H1 (cell line): ENCODE results near the gene POLR3C. TPM values are rescaled to one million over a fixed set of nuclear protein-coding genes. Genes with fewer than 3 reads are reported as not detected.

ENCODE experiments used
- CTCF ChIA-PET: fragments of 300-600 bp; sonication (Branson Sonifier 250); formaldehyde crosslinking; loops from one replicate; lab custom pipeline; 2021; ENCODE audit not compliant: partially characterized antibody; lab: Charles Lee
- POLR2A ChIA-PET: fragments of 300-600 bp; sonication (Branson Sonifier 250); formaldehyde crosslinking; loops from one replicate; lab custom pipeline; 2021; ENCODE audit warnings: inconsistent platforms; ENCODE audit not compliant: partially characterized antibody; lab: Charles Lee
- DNase-seq, 2 experiments: peaks; one replicate each; pipeline versions ENCODE4 v3.0.0 to v3.0.0-alpha.2; 2010 to 2022; ENCODE audit warnings: low spot score in 2 of 2, low read depth in 1 of 2, mixed read lengths in 1 of 2
- FAIRE-seq: peaks from 2 replicates; lab custom pipeline; 2011; peaks lifted over from hg19 to GRCh38; lab: Jason Lieb, UNC
- H2AFZ ChIP-seq: 2 replicates; pipeline ENCODE4 v1.8.1; 2012; ENCODE audit warnings: low read length, inconsistent platforms
- H2AK5ac ChIP-seq: 2 replicates; pipeline ENCODE4 v1.6.1; 2013; ENCODE audit warnings: low read depth, low read length
- H2BK120ac ChIP-seq: replicated peaks from 2 replicates; pipeline ENCODE3; 2013; ENCODE audit warnings: low read depth, low read length, inconsistent platforms
- H2BK12ac ChIP-seq: 2 replicates; pipeline ENCODE4 v1.6.1; 2013; ENCODE audit warnings: low read depth, low read length
- H2BK15ac ChIP-seq: 2 replicates; pipeline ENCODE4 v1.6.1; 2013; ENCODE audit warnings: low read length
- H2BK20ac ChIP-seq: 2 replicates; pipeline ENCODE4 v1.6.1; 2013; ENCODE audit warnings: low read length
- H2BK5ac ChIP-seq: 2 replicates; pipeline ENCODE4 v1.6.1; 2013; ENCODE audit warnings: low read depth, low read length
- H3K14ac ChIP-seq: 2 replicates; pipeline ENCODE4 v1.6.1; 2013; ENCODE audit warnings: inconsistent platforms; ENCODE audit not compliant: insufficient read length
- H3K18ac ChIP-seq: 2 replicates; pipeline ENCODE4 v1.6.1; 2013; ENCODE audit warnings: low read length; ENCODE audit errors: extremely low read depth
- H3K23ac ChIP-seq: 2 replicates; pipeline ENCODE4 v1.6.1; 2013; ENCODE audit warnings: inconsistent platforms; ENCODE audit not compliant: insufficient read length
- H3K23me2 ChIP-seq: 2 replicates; pipeline ENCODE4 v1.6.1; 2013; ENCODE audit warnings: low read depth, low read length
- H3K27ac ChIP-seq: 2 replicates; pipeline ENCODE4 v1.6.1; 2011; ENCODE audit warnings: low read depth, low read length, inconsistent platforms
- H3K27me3 ChIP-seq, 4 experiments: replicated peaks in 1 of 4; 1 replicate in 1 of 4; 2 replicates in 3 of 4; pipeline versions ENCODE4 v1.6.1 to v1.8.1; 2011 to 2013; ENCODE audit warnings: low read length in 3 of 4, mild to moderate bottlenecking in 3 of 4, inconsistent platforms in 2 of 4, mixed read lengths in 2 of 4, moderate library complexity in 1 of 4; ENCODE audit not compliant: control insufficient read depth in 3 of 4, insufficient read depth in 3 of 4; ENCODE audit errors: extremely low read depth in 1 of 4
- H3K36me3 ChIP-seq, 4 experiments: 2 replicates each; pipeline versions ENCODE4 v1.6.1 to v1.8.1; 2011 to 2013; ENCODE audit warnings: mild to moderate bottlenecking in 4 of 4, low read length in 3 of 4, moderate library complexity in 2 of 4, control low read depth in 1 of 4, inconsistent platforms in 1 of 4; ENCODE audit not compliant: insufficient read depth in 4 of 4, control insufficient read depth in 2 of 4
- H3K4ac ChIP-seq: replicated peaks from 2 replicates; pipeline ENCODE3; 2013; ENCODE audit warnings: low read length, low read depth, mixed read lengths, inconsistent platforms; ENCODE audit not compliant: insufficient read length
- H3K4me1 ChIP-seq, 4 experiments: replicated peaks in 1 of 4; 1 replicate in 1 of 4; 2 replicates in 3 of 4; pipeline versions ENCODE4 v1.6.1 to v1.8.1; 2011 to 2013; ENCODE audit warnings: low read length in 3 of 4, inconsistent platforms in 2 of 4, mixed read lengths in 1 of 4; ENCODE audit not compliant: insufficient read depth in 4 of 4, control insufficient read depth in 3 of 4
- H3K4me2 ChIP-seq, 2 experiments: 2 replicates each; pipeline versions ENCODE4 v1.6.1 to v1.8.1; 2011 to 2013; ENCODE audit warnings: low read depth in 2 of 2, low read length in 2 of 2, control low read depth in 1 of 2, inconsistent platforms in 1 of 2, mild to moderate bottlenecking in 1 of 2; ENCODE audit not compliant: insufficient read depth in 1 of 2
- H3K4me3 ChIP-seq, 4 experiments: fragments of 200-600, 300-600 bp in 1 of 4; sonication (generic), shearing (Covaris generic), sonication (Bioruptor Twin) in 1 of 4; 2 replicates each; pipeline versions ENCODE4 v1.5.1 to v1.8.1; 2011 to 2016; ENCODE audit warnings: low read length in 4 of 4, low read depth in 3 of 4, control low read depth in 2 of 4, inconsistent platforms in 2 of 4, mild to moderate bottlenecking in 2 of 4, mixed read lengths in 1 of 4, moderate library complexity in 1 of 4; ENCODE audit not compliant: insufficient read depth in 2 of 4; ENCODE audit errors: extremely low read depth in 1 of 4
- H3K56ac ChIP-seq: replicated peaks from 2 replicates; pipeline ENCODE3; 2013; ENCODE audit warnings: low read depth, mild to moderate bottlenecking, mixed read lengths, low read length, inconsistent platforms; ENCODE audit not compliant: insufficient read length
- H3K79me1 ChIP-seq: 2 replicates; pipeline ENCODE4 v1.6.1; 2013; ENCODE audit warnings: low read depth, low read length, control low read depth
- H3K79me2 ChIP-seq, 2 experiments: 2 replicates each; pipeline versions ENCODE4 v1.6.1 to v1.8.1; 2012 to 2013; ENCODE audit warnings: low read length in 2 of 2, mild to moderate bottlenecking in 2 of 2, inconsistent platforms in 1 of 2; ENCODE audit not compliant: insufficient read depth in 2 of 2, control insufficient read depth in 1 of 2
- H3K9ac ChIP-seq, 4 experiments: replicated peaks in 1 of 4; 1 replicate in 1 of 4; 2 replicates in 3 of 4; pipeline versions ENCODE4 v1.6.1 to v1.8.1; 2011 to 2013; ENCODE audit warnings: low read depth in 3 of 4, low read length in 3 of 4, control low read depth in 2 of 4, mild to moderate bottlenecking in 2 of 4, moderate library complexity in 2 of 4, inconsistent platforms in 1 of 4; ENCODE audit errors: extremely low read depth in 1 of 4
- H3K9me3 ChIP-seq, 2 experiments: 2 replicates each; pipeline versions ENCODE4 v1.6.1 to v1.8.1; 2012 to 2013; ENCODE audit warnings: mild to moderate bottlenecking in 2 of 2, moderate library complexity in 2 of 2, control low read depth in 1 of 2, inconsistent platforms in 1 of 2, low read depth in 1 of 2, low read length in 1 of 2, mixed read lengths in 1 of 2; ENCODE audit not compliant: insufficient read depth in 2 of 2
- H4K20me1 ChIP-seq, 2 experiments: replicated peaks in 1 of 2; 2 replicates each; pipeline versions ENCODE3 to v1.8.1; 2011 to 2013; ENCODE audit warnings: inconsistent platforms in 2 of 2, low read length in 2 of 2, mild to moderate bottlenecking in 1 of 2; ENCODE audit not compliant: insufficient read depth in 2 of 2, control insufficient read depth in 1 of 2
- H4K5ac ChIP-seq: 2 replicates; pipeline ENCODE4 v1.6.1; 2013; ENCODE audit warnings: low read length, low read depth, mixed read lengths, inconsistent platforms; ENCODE audit not compliant: insufficient read length
- H4K8ac ChIP-seq: 2 replicates; pipeline ENCODE4 v1.8.0; 2013; ENCODE audit warnings: mild to moderate bottlenecking, moderate library complexity, low read length, inconsistent platforms; ENCODE audit not compliant: insufficient read depth; ENCODE audit errors: extremely low read depth
- H4K91ac ChIP-seq: replicated peaks from 2 replicates; pipeline ENCODE3; 2013; ENCODE audit warnings: low read length, mixed read lengths, inconsistent platforms; ENCODE audit not compliant: insufficient read length
- BCL11A ChIP-seq, 2 experiments: IDR thresholded peaks; one replicate each; pipeline ENCODE4 v1.6.1; 2011; ENCODE audit warnings: low read depth in 2 of 2, low read length in 2 of 2, mild to moderate bottlenecking in 2 of 2
- CHD2 ChIP-seq: IDR thresholded peaks from 2 replicates; pipeline ENCODE4 v1.6.1; 2012; ENCODE audit warnings: low read length, improper control_type of control experiment
- EP300 ChIP-seq, 2 experiments: IDR thresholded peaks; 1 replicate in 1 of 2; 2 replicates in 1 of 2; pipeline ENCODE4 v1.6.1; 2011 to 2012; ENCODE audit warnings: low read depth in 2 of 2, low read length in 2 of 2, mild to moderate bottlenecking in 2 of 2, borderline replicate concordance in 1 of 2, inconsistent platforms in 1 of 2, moderate library complexity in 1 of 2
- HDAC2 ChIP-seq, 2 experiments: fragments of 300-600 bp in 1 of 2; sonication (generic) in 1 of 2; IDR thresholded peaks; 2 replicates each; pipeline ENCODE4 v1.6.1; 2011 to 2012; ENCODE audit warnings: low read depth in 2 of 2, low read length in 2 of 2, mild to moderate bottlenecking in 2 of 2, moderate library complexity in 2 of 2, borderline replicate concordance in 1 of 2, inconsistent platforms in 1 of 2
- HDAC6 ChIP-seq: IDR thresholded peaks from one replicate; pipeline ENCODE4 v1.7.1; 2012; ENCODE audit warnings: low read depth, mild to moderate bottlenecking, inconsistent platforms, low read length, moderate library complexity
- POLR2A ChIP-seq, 2 experiments: IDR thresholded peaks; 1 replicate in 1 of 2; 2 replicates in 1 of 2; pipeline ENCODE4 v1.6.1; 2011; ENCODE audit warnings: low read depth in 2 of 2, low read length in 2 of 2, mild to moderate bottlenecking in 2 of 2; ENCODE audit errors: control extremely low read depth in 1 of 2
- RAD21 ChIP-seq, 2 experiments: IDR thresholded peaks in 1 of 2; conservative IDR thresholded peaks in 1 of 2; 2 replicates each; pipeline ENCODE4 v1.6.1; 2011; ENCODE audit warnings: low read depth in 2 of 2, low read length in 2 of 2, improper control_type of control experiment in 1 of 2, inconsistent platforms in 1 of 2, mild to moderate bottlenecking in 1 of 2, moderate library complexity in 1 of 2
- SIX5 ChIP-seq: IDR thresholded peaks from 2 replicates; pipeline ENCODE4 v1.6.1; 2011; ENCODE audit warnings: mild to moderate bottlenecking, low read depth, low read length
- SP4 ChIP-seq: IDR thresholded peaks from 2 replicates; pipeline ENCODE4 v1.6.1; 2012; ENCODE audit warnings: low read length, inconsistent platforms
- SUZ12 ChIP-seq: fragments of 200-600 bp; sonication (generic); IDR thresholded peaks from 2 replicates; pipeline ENCODE4 v1.6.1; 2012; ENCODE audit warnings: mild to moderate bottlenecking, inconsistent platforms, low read length, moderate library complexity, mixed read lengths
- TBP ChIP-seq: IDR thresholded peaks from 2 replicates; pipeline ENCODE4 v1.6.1; 2011; ENCODE audit warnings: low read depth, low read length, improper control_type of control experiment
- TCF12 ChIP-seq: IDR thresholded peaks from 2 replicates; pipeline ENCODE4 v1.6.1; 2011; ENCODE audit warnings: low read depth, mild to moderate bottlenecking, low read length
- WGBS, 2 experiments: shearing (Covaris generic) in 1 of 2; methylation state at CpG; one replicate each; pipeline versions ENCODE4 v1.1.6 to v1.1.7; 2013 to 2015; ENCODE audit warnings: low lambda C conversion rate in 2 of 2, mixed read lengths in 2 of 2, inconsistent platforms in 1 of 2, low coverage in 1 of 2, missing lambda C conversion rate in 1 of 2; ENCODE audit not compliant: insufficient replicate concordance in 2 of 2, insufficient coverage in 1 of 2, insufficient read length in 1 of 2; ENCODE audit errors: extremely low coverage in 1 of 2, missing lambda C conversion rate in 1 of 2; 5-methylcytosine and 5-hydroxymethylcytosine counted together
- polyA plus RNA-seq, 7 experiments: library from polyadenylated mRNA; depleted of rRNA in 3 of 7; stranded (reverse) in 5 of 7; unstranded in 2 of 7; fragments of >200 nt in 5 of 7; fragments of 200-250 nt in 2 of 7; gene quantifications; 1 replicate in 5 of 7; 2 replicates in 1 of 7; 4 replicates in 1 of 7; pipeline versions ENCODE4 v1.2.1 to v1.2.3, GENCODE V29; 2011 to 2013; ENCODE audit warnings: missing spikeins in 2 of 7, mixed read lengths in 2 of 7
- total RNA-seq: library from RNA; stranded (reverse); fragmentation: NEBNext Ultra II Directional; extraction: Animal tissue kit (Norgen Biotek cat#: 25700); gene quantifications from 2 replicates; pipeline ENCODE4 v1.2.1, GENCODE V29; 2021

The POLR3C gene
- total and polyA plus RNA-seq, 2 of the 8 experiments (the other 6 are each of a cell fraction or from before 2014, with no cell fraction given), result 26.8 TPM

- Histone ChIP-seq H3K56ac (no peak overlapping the region), H3K9ac (no peak overlapping the region), H4K8ac (no peak overlapping the region), H3K27ac (no peak overlapping the region), H4K91ac (no peak overlapping the region), H3K4me1 (no peaks in the 10 kb centered on the region), H2BK15ac (no peak overlapping the region), H2BK120ac (no peak overlapping the region), H2BK5ac (no peak overlapping the region), H3K36me3 (no peaks in the 10 kb centered on the region; a peak in 1 of 8 replicates), H4K20me1 (no peaks in the 10 kb centered on the region), H2AFZ (no peak overlapping the region), H3K4me3 (no peak overlapping the region), H3K14ac (no peak overlapping the region), H3K27me3 (no peaks in the 10 kb centered on the region), H3K4ac (no peak overlapping the region), H3K79me1 (no peaks in the 10 kb centered on the region), H4K5ac (no peak overlapping the region), H2BK20ac (no peak overlapping the region), H3K23ac (no peak overlapping the region), H2AK5ac (no peak overlapping the region), H3K9me3 (peaks cover 4% of the 10 kb centered on the region in 2 experiments; a peak in 1 of 4 replicates), H3K4me2 (no peak overlapping the region), H3K79me2 (0 out of 4 replicates have a peak, but pooled peaks cover 0 to 3% of the 10 kb centered on the region in 2 experiments), H3K18ac (no peak overlapping the region), H2BK12ac (no peak overlapping the region), H3K23me2 (no peaks in the 10 kb centered on the region)
- DNase-seq (no peak), FAIRE-seq (no peak)
- ChIA-PET CTCF (no interaction called here), POLR2A (no interaction called here)
- 95% methylated on average over 1 of the region's 1 CpG; no CpG with 5 or more reads in 1 of the 2 experiments for WGBS, 2 experiments
- TF ChIP-seq HDAC2 (IDR thresholded peaks at IDR 0.05; ENCODE audit: borderline replicate concordance in 1 of 2, low read depth in 2 of 2, low read length in 2 of 2) (no peak), RAD21 (IDR thresholded peaks at IDR 0.05 in 1 of 2, conservative IDR thresholded peaks at IDR 0.05 in 1 of 2; ENCODE audit: low read depth in 2 of 2, low read length in 2 of 2) (no peak), SIX5 (no peak), BCL11A (IDR thresholded peaks at IDR 0.05; ENCODE audit: low read depth in 2 of 2, low read length in 2 of 2) (no peak), POLR2A (IDR thresholded peaks at IDR 0.05; ENCODE audit: control extremely low read depth in 1 of 2, low read depth in 2 of 2, low read length in 2 of 2) (no peak), TCF12 (no peak), SUZ12 (no peak), HDAC6 (no peak), EP300 (IDR thresholded peaks at IDR 0.05; ENCODE audit: borderline replicate concordance in 1 of 2, low read depth in 2 of 2, low read length in 2 of 2) (no peak), SP4 (no peak), CHD2 (no peak), TBP (no peak)
These were observed 31.5 kb upstream of the POLR3C start for GRCh38 chr1:145792484-145792883.
